ENCODE results near the gene RHCE.

Gene RHCE

DNA sequence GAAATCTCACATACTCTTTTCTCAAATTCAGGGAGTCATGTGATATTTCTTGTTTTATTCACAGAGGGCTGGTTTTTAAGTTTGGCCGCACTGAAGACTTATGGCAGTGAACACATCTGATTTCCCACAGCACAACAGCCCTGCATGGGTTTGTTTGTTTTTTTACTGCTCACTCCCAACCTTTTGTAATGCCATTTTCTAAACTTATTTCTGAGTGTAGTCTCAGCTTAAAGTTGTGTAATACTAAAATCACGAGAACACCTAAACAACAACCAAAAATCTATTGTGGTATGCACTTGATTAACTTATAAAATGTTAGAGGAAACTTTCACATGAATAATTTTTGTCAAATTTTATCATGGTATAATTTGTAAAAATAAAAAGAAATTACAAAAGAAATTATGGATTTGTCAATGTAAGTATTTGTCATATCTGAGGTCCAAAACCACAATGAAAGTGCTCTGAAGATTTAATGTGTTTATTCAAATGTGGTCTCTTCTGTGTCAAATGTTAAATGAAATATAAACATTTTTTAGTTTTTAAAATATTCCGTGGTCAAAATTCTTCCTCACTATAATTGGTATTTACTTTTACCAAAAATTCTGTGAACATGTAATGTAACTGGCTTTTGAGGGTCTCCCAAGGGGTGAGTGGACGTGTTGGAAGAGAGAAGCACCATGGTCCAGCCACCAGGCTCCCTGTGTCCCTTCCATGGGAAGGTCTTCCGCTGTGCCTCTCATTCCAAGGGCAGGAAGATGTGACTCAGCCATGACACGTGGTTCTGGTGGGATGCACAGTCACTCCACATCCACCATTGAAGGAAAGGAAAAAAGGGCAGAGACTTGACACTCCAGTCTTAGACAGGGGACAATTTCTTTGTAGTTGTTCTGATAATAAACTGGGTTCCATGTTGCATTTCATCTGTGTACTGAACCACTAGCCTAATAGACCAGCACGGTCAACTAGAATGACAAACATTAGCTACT lies 59.7 kb downstream of the RHCE start:
- no peaks in the 10 kb centered on the region for H3K27me3 ChIP-seq (ENCODE audit: insufficient read depth, low read length)
- H3K9me3 ChIP-seq (ENCODE audit: insufficient read depth, low read depth, low read length): no peaks in the 10 kb centered on the region
- no peak overlapping the region for H3K27ac ChIP-seq (ENCODE audit: low read depth, low read length)
- H3K9ac ChIP-seq (ENCODE audit: low read depth, low read length): no peak overlapping the region
- no peak overlapping the region for H3K4me3 ChIP-seq (ENCODE audit: low read length)
- H3K36me3 ChIP-seq (ENCODE audit: insufficient read depth, low read length): peaks cover 54% of the 10 kb centered on the region
- H3K4me1 ChIP-seq (ENCODE audit: insufficient read depth, low read length): no peaks in the 10 kb centered on the region
- 84% methylated on average over 5 of the region's 7 CpGs for WGBS

DNA sequence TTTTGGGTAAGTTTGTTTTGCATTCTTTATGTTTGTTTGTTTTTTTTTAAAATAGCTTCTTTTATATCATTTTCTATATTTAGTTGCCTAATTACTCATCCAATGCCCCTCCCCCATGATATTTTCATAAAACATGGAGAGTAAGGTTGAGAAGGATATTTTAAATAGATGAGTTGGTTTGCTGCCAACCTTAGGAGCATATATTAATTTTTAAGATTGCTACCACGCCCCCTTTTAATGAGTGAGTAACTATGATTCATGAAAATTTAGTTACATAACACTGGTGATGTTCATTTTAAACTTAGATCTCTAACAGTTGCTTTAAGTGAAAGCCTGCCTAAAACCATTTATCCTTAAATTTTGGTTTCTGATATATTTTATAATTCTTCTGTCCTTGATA lies 63.8 kb downstream of the RHCE start:
- Histone ChIP-seq H3K4me1 (ENCODE audit: insufficient read depth, low read length) (no peaks in the 10 kb centered on the region), H3K27me3 (ENCODE audit: insufficient read depth, low read length) (no peaks in the 10 kb centered on the region), H3K9me3 (ENCODE audit: insufficient read depth, low read depth, low read length) (no peaks in the 10 kb centered on the region), H3K27ac (ENCODE audit: low read depth, low read length) (no peak overlapping the region), H3K4me3 (ENCODE audit: low read length) (no peak overlapping the region), H3K36me3 (ENCODE audit: insufficient read depth, low read length) (peaks cover 85% of the 10 kb centered on the region), H3K9ac (ENCODE audit: low read depth, low read length) (no peak overlapping the region)
- WGBS: no CpG with 5 or more reads among the region's 1 CpG

DNA sequence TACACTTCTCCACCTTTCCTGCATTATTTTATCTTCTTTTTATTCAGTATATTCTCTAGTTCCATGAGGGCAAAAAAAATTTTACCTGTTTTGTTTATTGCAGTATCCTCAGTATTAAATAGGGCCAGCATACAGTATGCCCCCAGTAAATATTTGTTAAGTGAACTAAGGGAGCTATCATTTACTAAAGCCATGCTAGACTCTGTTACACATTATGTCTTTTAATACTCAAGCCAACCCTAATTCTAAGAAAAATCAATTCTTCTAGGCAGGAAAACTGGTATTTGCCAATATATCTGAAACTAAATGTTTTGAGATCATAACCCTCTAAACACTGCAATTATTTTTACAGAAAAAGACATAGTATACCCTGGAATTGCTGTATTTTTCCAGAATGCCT lies 64.2 kb downstream of the RHCE start:
- Histone ChIP-seq H3K9ac (ENCODE audit: low read depth, low read length) (no peak overlapping the region), H3K9me3 (ENCODE audit: insufficient read depth, low read depth, low read length) (no peaks in the 10 kb centered on the region), H3K27ac (ENCODE audit: low read depth, low read length) (no peak overlapping the region), H3K4me1 (ENCODE audit: insufficient read depth, low read length) (no peaks in the 10 kb centered on the region), H3K4me3 (ENCODE audit: low read length) (no peak overlapping the region), H3K27me3 (ENCODE audit: insufficient read depth, low read length) (no peaks in the 10 kb centered on the region), H3K36me3 (ENCODE audit: insufficient read depth, low read length) (peaks cover 85% of the 10 kb centered on the region)

DNA sequence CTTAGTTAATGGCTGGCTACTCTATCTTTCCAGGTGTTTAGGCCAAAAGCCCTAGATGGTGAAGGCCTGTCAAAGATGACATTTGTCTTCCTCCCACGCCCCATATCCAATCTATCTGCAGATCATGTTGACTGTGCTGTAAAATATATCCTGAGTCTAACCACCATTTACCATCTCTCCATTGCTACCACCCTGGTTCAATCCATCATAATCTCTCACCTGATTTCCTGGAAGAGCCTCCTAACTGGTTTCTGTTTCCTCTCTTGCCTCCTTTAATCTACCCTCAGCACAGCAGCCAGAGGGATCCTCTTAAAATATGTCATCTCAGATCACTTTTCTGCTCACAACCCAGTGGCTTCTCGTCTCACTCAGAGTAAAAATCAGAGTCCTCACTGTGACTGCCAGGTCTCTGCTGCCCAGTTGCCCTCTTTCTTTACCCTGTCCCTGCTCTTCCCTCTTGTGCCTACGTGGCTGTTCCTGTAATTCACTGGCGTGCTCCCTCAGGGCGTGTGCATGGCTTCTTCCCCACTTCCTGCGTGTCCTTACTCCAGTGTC lies 64.7 kb downstream of the RHCE start:
- Histone ChIP-seq H3K4me1 (ENCODE audit: insufficient read depth, low read length) (no peaks in the 10 kb centered on the region), H3K27ac (ENCODE audit: low read depth, low read length) (no peak overlapping the region), H3K9me3 (ENCODE audit: insufficient read depth, low read depth, low read length) (no peaks in the 10 kb centered on the region), H3K9ac (ENCODE audit: low read depth, low read length) (no peak overlapping the region), H3K36me3 (ENCODE audit: insufficient read depth, low read length) (peaks cover 82% of the 10 kb centered on the region), H3K27me3 (ENCODE audit: insufficient read depth, low read length) (no peaks in the 10 kb centered on the region), H3K4me3 (ENCODE audit: low read length) (no peak overlapping the region)
- WGBS: 91% methylated on average over 6 of the region's 6 CpGs

GRCh38 chr1:25349606-25350005 lies 71.0 kb downstream of the RHCE start:
- 93% methylated on average over 3 of the region's 3 CpGs for WGBS
- H3K4me3 ChIP-seq (ENCODE audit: low read length): no peak overlapping the region
- no peaks in the 10 kb centered on the region for H3K4me1 ChIP-seq (ENCODE audit: insufficient read depth, low read length)
- no peak overlapping the region for H3K27ac ChIP-seq (ENCODE audit: low read depth, low read length)
- no peaks in the 10 kb centered on the region for H3K9me3 ChIP-seq (ENCODE audit: insufficient read depth, low read depth, low read length)
- peaks cover 73% of the 10 kb centered on the region for H3K36me3 ChIP-seq (ENCODE audit: insufficient read depth, low read length)
- no peak overlapping the region for H3K9ac ChIP-seq (ENCODE audit: low read depth, low read length)
- H3K27me3 ChIP-seq (ENCODE audit: insufficient read depth, low read length): no peaks in the 10 kb centered on the region

- Histone ChIP-seq H3K4me1 (ENCODE audit: insufficient read depth, low read length) (no peaks in the 10 kb centered on the region), H3K9ac (ENCODE audit: low read depth, low read length) (no peak overlapping the region), H3K27ac (ENCODE audit: low read depth, low read length) (no peak overlapping the region), H3K4me3 (ENCODE audit: low read length) (no peak overlapping the region), H3K9me3 (ENCODE audit: insufficient read depth, low read depth, low read length) (no peaks in the 10 kb centered on the region), H3K36me3 (ENCODE audit: insufficient read depth, low read length) (peaks cover 71% of the 10 kb centered on the region), H3K27me3 (ENCODE audit: insufficient read depth, low read length) (no peaks in the 10 kb centered on the region)
- WGBS: 98% methylated on average over 2 of the region's 2 CpGs
These were observed 73.1 kb downstream of the RHCE start for GRCh38 chr1:25347556-25347955.

DNA sequence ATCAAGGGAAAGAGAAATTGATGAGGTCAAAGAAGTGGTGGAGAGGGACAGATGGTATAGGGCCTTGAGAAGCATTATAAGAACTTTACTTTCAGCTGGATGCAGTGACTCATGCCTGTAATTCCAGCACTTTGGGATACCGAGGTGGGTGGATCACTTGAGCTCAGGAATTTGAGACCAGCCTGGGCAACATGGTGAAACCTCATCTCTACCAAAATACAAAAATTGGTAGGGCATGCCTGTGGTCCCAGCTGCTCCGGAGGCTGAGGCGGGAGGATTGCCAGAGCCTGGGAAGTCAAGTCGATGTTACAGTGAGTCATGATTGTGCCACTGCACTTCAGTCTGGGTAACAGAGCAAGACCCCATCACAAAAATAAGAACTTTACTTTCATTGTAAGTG lies 76.8 kb downstream of the RHCE start:
- Histone ChIP-seq H3K4me1 (ENCODE audit: insufficient read depth, low read length) (peaks cover 7% of the 10 kb centered on the region; the same call in 1 of the 2 replicates), H3K4me3 (ENCODE audit: low read length) (no peak overlapping the region), H3K27me3 (ENCODE audit: insufficient read depth, low read length) (no peaks in the 10 kb centered on the region), H3K27ac (ENCODE audit: low read depth, low read length) (no peak overlapping the region), H3K9me3 (ENCODE audit: insufficient read depth, low read depth, low read length) (no peaks in the 10 kb centered on the region), H3K9ac (ENCODE audit: low read depth, low read length) (no peak overlapping the region), H3K36me3 (ENCODE audit: insufficient read depth, low read length) (peaks cover 52% of the 10 kb centered on the region)
- WGBS: 94% methylated on average over 4 of the region's 4 CpGs

- peaks cover 7% of the 10 kb centered on the region; the same call in 1 of the 2 replicates for H3K4me1 ChIP-seq (ENCODE audit: insufficient read depth, low read length)
- 100% methylated on average over 1 of the region's 1 CpG for WGBS
- no peak overlapping the region for H3K27ac ChIP-seq (ENCODE audit: low read depth, low read length)
- no peaks in the 10 kb centered on the region for H3K27me3 ChIP-seq (ENCODE audit: insufficient read depth, low read length)
- H3K4me3 ChIP-seq (ENCODE audit: low read length): no peak overlapping the region
- no peak overlapping the region for H3K9ac ChIP-seq (ENCODE audit: low read depth, low read length)
- peaks cover 44% of the 10 kb centered on the region for H3K36me3 ChIP-seq (ENCODE audit: insufficient read depth, low read length)
- H3K9me3 ChIP-seq (ENCODE audit: insufficient read depth, low read depth, low read length): no peaks in the 10 kb centered on the region
These were observed 77.8 kb downstream of the RHCE start for GRCh38 chr1:25342846-25343245.

GRCh38 chr1:25341746-25342145 lies 78.9 kb downstream of the RHCE start:
- Histone ChIP-seq H3K27ac (ENCODE audit: low read depth, low read length) (no peak overlapping the region), H3K4me1 (ENCODE audit: insufficient read depth, low read length) (peaks cover 7% of the 10 kb centered on the region; the same call in 1 of the 2 replicates), H3K4me3 (ENCODE audit: low read length) (no peak overlapping the region), H3K9me3 (ENCODE audit: insufficient read depth, low read depth, low read length) (no peaks in the 10 kb centered on the region), H3K36me3 (ENCODE audit: insufficient read depth, low read length) (peaks cover 36% of the 10 kb centered on the region), H3K9ac (ENCODE audit: low read depth, low read length) (no peak overlapping the region), H3K27me3 (ENCODE audit: insufficient read depth, low read length) (no peaks in the 10 kb centered on the region)
- WGBS: 80% methylated on average over 6 of the region's 6 CpGs

GRCh38 chr1:25338986-25339385 lies 81.6 kb downstream of the RHCE start:
- H3K4me3 ChIP-seq (ENCODE audit: low read length): peak overlapping the region; percentile 95
- peaks cover 7% of the 10 kb centered on the region; the same call in 1 of the 2 replicates for H3K4me1 ChIP-seq (ENCODE audit: insufficient read depth, low read length)
- WGBS: 21% methylated on average over 6 of the region's 6 CpGs
- no peaks in the 10 kb centered on the region for H3K9me3 ChIP-seq (ENCODE audit: insufficient read depth, low read depth, low read length)
- H3K27me3 ChIP-seq (ENCODE audit: insufficient read depth, low read length): no peaks in the 10 kb centered on the region
- peak overlapping the region; percentile 88; the same call in 1 of the 2 replicates for H3K9ac ChIP-seq (ENCODE audit: low read depth, low read length)
- H3K36me3 ChIP-seq (ENCODE audit: insufficient read depth, low read length): peaks cover 18% of the 10 kb centered on the region
- H3K27ac ChIP-seq (ENCODE audit: low read depth, low read length): peak overlapping the region; percentile 96; the same call in 1 of the 2 replicates

- Histone ChIP-seq H3K9me3 (ENCODE audit: insufficient read depth, low read depth, low read length) (no peaks in the 10 kb centered on the region), H3K27ac (ENCODE audit: low read depth, low read length) (peak within 1 kb of the TSS; percentile 96), H3K4me1 (ENCODE audit: insufficient read depth, low read length) (peaks cover 7% of the 10 kb centered on the region; the same call in 1 of the 2 replicates), H3K27me3 (ENCODE audit: insufficient read depth, low read length) (no peaks in the 10 kb centered on the region), H3K36me3 (ENCODE audit: insufficient read depth, low read length) (peaks cover 12% of the 10 kb centered on the region), H3K4me3 (ENCODE audit: low read length) (peak within 1 kb of the TSS; percentile 95), H3K9ac (ENCODE audit: low read depth, low read length) (peak within 1 kb of the TSS; percentile 88)
- under 1% methylated on average over 67 of the region's 75 CpGs for WGBS
These were observed 82.2 kb downstream of the RHCE start, which contains the start of gene TMEM50A for GRCh38 chr1:25338188-25338981. Gene TMEM50A, plus strand, starts transcription at chr1:25338334. Its CDS starts 2,153 bp downstream, at chr1:25340487.
